Fibroblast of skin of back (primary cell): ENCODE measurements around the gene OSBPL10.

Experiments
- DNase-seq: peaks from one replicate; pipeline ENCODE4 v3.0.0-alpha.2; 2013

The OSBPL10 gene

DNA sequence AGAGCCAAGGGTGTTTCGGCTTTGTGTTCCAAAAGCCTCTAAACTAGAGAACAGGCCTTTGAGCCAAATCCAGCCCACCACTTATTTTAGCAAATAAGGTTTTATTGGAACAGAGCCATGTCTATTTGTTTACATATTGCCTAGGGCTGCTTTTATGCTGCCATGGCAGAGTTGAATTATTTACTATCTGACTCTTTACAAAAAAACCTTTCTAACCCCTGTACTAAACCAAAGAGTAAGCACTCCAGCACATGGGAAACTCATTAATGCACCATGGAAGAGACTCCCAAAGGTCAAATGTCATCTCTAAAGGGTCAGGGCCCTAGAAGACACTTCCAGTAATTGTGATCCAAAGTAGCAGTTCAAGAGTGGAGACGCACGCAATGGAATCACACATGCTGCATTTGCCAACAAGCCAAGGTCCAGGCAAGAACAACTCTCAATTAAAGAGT is 22.3 kb downstream of the OSBPL10 start:
- no peak for DNase-seq

DNA sequence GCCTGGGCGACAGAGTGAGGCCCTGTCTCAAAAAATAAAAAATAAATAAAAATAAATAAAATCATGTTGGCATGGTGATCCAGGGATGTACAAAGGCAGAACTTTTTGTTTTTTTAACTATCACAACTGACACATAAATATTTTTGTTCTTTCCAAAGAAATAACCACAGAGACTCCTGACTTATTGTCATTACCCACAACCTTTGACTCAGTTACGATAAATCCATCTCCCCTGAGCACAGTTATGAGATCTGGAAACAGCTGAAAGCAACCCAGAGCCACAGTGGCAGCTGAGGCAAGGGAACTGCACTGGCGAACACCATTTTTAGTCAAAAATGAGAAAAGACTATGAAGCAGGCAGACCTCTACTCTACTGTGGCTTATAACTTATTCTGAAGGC is 24.0 kb downstream of the OSBPL10 start:
- no peak for DNase-seq

DNA sequence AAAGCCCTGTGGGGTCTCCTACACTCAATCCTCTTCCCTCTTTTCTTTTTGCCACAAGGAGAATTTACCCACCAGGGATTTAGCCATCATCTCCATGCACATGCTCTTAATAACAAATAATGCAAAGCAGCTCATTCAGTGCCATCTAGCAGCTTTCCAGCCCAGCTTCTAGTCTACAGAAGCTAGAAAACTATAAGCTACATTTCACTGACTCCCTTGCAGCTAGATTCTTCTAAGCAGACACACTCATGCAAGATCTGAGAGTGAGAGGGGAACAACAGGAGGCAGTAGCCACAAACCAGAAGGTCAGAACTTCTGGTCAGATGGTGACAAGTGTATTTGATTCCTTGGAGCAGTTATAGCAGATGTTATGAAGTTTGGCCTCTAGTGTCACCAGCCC is 25.5 kb downstream of the OSBPL10 start:
- DNase-seq: no peak

DNA sequence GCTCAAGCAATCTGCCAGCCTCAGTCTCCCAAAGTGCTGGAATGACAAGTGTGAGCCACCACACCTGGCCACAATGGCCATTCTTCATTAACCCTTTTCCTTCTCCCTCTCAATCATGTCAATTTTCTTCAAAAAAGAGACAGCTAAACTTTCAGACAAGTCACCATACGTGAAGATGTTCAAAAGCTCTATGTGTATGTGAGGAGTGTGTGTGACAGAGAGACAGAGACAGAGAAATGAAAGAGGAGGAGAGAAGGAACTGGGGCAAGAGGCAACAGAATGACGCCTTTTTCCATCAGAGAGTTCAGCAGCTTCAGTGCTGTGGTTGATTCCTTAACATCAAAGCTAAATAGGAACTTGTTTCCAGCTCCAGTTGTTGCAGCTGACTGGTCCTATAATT is 27.4 kb downstream of the OSBPL10 start:
- DNase-seq: no peak

DNA sequence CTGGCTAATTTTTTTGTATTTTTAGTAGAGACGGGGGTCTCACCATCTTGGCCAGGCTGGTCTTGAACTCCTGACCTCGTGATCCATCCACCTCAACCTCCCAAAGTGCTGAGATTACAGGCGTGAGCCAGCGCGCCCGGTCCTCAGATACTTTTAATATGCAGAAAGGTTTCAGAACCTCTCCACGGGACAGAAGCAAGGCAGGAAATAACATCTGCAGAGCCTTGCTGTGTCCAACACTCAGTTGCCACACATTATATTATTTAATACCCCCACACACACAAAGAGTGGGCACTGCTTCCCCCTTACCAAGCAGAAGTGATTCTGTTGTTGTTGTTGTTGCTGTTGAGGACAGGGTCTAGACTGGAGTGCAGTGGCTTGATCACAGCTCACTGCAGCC is 28.0 kb downstream of the OSBPL10 start:
- DNase-seq: no peak

DNA sequence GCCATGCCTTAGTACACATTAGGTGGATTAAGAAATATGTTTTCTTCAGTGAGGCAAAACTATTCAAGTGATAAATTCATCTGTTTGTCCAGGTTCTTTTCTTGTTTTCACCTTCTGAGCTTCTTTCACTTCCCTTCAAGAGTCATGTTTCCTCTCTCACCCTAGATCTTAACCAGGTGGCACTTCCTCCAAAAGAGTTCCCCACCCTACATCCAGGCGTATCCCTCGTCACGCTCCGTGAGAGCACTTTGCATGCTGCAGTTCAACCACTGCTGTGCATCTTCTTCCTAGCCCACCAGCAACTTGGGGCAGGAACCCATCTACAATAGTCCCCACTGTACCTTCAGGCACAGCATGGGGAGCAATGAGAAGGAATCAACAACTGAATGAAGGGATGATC is 28.9 kb downstream of the OSBPL10 start:
- no peak for DNase-seq

DNA sequence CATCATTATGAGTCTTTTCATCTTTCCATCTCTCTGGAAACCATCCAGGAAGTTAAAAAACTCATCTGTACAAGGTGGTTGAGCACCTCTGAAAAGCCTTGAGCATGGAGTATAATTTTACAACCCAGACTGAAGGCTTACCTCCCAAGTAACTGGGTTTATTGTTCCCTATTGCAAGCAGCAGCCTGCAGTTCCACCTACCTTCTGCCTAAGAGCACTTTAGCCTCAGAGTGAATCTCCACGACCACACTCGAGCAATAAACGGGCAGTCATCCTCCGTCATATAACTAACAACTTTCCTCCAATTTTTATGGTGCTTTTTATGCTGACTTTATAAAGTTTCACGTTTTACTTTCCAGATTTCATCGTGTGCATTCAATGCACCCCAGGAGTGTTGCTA is 32.8 kb downstream of the OSBPL10 start:
- DNase-seq: no peak

DNA sequence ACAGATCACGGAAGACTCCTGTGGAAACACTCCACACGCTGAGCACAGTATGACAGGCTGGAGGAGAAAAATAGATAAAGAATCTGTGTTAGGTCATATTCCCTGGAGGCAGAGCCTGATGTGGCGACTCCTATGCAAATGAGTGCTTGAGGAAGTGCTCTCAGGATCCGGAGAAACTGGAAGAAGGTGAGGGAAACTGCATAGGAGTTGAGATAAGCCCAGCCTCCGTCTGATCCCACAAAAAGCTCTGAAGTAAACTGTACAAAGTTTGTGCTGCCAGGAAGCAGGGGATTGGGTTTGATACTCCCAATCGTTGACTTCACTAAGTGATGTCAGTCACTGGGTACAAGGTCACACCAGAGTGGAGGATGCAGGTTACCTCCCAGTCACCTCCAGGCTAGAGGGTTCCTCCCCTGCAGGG is 33.4 kb downstream of the OSBPL10 start:
- DNase-seq: no peak

DNA sequence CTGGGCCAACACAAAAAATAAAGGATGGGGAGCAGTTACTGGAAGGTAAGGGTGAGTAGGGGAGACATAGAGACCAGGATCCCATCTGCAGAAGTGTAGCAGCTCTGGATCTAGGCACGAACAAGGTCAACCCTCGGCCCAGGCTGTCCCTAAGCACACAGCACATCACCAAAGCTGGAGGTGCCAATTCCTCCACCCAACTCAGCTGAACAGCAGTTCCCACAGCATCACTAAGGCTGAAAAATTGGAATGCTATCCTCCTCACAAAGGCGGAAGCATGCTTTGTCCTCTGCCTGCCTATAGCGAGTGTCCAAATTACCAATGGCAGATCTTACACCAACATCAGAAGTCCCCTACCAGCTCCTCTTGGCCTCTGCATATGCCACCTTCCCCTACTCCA is 33.9 kb downstream of the OSBPL10 start:
- DNase-seq: no peak

DNA sequence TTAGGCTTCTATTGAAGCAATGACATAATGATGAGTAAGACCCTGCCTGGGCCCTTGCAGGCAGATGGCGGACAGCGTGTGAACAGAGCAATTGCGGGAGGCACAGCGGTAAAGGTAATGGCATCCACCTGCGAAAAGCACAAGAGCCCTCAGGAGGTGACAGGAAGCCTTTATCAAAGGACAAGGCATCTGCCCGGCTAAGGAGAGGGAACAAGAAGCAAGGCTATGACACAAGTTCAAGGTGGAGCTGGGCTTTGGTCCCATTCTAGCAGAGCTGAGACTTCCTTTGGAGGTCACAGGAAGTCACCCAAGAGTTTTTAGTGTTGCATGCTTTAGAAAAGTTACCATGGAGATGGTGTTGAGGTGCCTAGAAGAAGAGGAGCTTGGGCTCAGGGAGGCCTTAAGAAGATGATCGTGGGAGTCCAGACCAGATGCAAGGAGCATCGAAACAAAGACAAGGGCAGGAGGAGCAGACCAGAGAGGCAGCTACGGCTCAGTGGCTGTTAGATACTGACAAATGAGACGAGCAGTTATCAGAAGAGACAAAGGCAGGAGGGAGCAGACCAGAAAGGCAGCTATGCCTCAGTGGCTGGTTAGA is 34.5 kb downstream of the OSBPL10 start:
- DNase-seq: no peak

DNA sequence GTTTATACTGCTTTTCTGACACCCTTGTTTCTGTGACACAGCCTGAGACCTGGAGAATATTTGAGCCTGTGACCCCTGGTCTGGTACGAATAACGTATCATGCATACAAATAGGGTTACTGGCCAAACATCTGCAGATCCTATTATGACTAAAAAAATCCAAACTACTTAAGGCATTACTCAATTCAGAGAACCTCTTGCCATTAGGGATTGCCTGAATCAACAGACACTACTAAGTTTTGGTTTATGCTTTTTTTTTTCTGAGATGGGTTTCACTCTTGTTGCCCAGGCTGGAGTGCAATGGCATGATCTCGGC is 35.4 kb downstream of the OSBPL10 start:
- DNase-seq: no peak

DNA sequence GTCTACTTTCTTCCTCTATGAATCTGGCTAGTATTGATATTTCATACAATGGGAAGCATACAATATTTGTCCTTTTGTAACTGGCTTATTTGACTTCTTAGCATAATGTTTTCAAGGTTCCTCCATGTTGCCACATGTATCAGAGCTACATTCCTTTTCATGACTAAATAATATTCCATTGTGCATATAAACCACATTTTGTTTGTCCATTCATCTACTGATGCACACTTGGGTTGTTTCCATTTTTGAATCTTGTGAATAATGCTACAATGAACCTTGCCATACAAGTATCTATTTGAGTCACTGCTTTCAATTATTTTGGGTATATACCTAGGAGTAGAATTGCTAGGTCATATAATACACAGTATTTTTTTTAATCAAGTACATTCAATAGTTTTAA is 38.0 kb downstream of the OSBPL10 start:
- DNase-seq: no peak

DNA sequence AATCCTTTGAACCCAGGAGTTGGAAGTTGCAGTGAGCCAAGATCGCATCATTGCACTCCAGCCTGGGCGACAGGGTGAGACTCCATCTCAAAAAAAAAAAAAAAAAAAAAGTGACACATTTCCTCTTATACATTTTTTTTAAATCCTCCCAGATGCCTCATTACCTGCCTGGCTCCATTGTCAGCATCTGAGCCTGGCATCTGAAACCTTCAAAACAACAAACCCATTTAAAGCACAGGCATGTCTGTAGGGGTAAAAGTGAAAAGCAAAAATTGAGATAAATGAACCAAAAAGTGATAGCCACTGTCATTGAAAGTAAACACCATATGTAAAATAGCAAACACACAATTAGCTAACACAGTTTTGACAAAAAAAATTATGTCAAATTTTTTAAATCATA is 38.6 kb downstream of the OSBPL10 start:
- DNase-seq: no peak

DNA sequence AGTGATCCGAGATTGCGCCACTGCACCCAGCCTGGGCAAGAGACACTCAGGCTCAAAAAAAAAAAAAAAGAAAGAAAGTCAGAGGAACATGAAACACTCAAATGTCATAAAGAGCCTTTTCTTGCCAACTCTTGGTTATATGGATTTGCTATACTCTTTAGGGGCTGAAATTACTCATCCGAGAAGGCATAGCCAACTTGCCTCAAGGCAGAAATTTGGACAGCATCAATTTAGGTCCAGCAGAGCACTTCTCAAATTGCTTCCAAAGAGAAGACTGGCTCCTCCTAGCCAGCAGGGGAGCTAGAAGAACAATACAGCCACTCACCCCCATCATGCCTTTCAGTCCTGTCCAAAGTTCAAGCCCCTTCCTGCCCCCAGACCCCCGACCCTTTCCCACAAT is 43.8 kb downstream of the OSBPL10 start:
- DNase-seq: no peak

DNA sequence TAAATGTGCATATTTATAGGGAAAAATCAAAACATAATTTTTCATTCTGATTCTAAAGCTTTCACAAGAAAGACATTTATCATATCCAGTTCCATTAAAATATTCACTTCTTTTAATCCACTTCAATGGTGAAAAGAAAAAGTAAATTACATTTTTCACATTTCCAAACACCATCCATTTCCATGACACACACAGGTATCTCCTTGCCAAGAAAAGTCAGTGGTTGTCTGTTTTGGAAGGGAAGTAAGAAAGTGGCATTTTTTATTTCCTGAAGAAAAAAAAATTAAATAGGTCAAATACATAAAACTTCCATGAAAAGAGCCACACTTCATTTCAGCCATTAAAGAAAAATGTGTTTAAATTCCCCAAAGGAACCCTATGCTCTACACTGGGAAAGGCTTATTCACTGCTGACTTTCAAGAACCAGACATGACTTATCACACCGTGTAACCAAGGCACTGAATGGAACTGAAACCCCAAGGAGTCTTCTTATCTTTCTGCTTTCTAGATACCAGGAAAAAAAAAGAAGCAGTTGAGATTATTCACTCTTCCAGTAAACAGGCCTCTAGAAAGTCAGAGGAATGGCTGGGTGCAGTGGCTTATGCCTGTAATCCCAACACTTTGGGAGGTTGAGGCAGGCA is 44.5 kb downstream of the OSBPL10 start:
- peak; percentile 27 for DNase-seq

DNA sequence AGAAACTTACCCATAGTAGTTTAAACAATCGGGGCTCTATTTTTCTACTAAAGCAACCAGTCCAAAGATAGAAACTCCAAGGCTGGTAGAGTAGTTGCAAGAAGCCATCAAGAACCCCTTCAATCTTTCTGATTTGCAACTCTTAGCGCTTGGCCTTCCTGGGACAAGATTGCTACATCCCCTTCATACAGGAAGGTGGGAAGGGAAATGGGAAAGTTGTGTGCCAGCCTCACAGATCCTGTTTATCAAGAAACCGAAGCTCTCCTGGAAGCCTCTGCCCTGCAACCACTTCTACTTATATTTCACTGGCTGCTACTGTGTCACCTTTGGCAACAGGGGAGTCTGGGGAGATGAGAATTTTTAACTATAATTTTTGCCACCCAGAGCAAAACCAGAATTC is 46.2 kb downstream of the OSBPL10 start:
- DNase-seq: no peak

DNA sequence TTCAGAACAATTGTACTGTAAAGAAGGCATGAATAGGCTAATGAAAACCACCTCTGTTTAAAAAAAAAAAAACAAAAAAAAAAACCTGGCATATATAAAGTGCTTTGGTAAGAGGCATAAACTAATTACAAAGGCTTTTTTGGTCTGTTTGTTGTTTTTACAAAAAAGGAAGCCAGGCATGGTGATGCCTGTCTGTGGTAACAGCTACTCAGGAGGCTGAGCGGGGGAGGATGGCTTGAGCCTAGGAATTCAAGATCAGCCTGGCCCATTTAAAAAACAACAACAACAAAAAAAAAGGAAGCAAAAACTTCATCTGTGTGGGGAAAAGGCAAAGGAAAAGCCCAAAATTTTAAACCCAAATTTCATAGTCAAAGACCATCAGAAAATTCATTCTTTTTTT is 47.0 kb downstream of the OSBPL10 start:
- DNase-seq: no peak

DNA sequence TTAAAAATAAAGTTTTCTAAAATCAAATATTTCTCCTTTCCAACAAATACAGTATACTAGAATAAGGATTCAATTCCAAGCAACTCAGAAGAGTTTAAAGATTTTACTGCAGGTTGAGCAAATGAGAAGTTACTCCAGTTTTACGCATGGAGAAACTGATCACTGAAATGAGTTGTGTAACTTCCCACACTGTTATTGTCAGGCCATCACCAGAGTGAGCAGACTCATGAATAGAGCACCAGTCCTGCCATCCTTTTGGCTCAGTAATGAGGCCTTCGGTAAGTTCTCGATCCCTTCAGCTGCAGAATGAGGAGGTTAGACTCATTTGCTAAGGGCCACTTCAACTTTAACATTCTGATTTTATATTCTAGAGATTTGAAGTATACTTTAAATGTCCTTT is 48.1 kb downstream of the OSBPL10 start:
- no peak for DNase-seq

DNA sequence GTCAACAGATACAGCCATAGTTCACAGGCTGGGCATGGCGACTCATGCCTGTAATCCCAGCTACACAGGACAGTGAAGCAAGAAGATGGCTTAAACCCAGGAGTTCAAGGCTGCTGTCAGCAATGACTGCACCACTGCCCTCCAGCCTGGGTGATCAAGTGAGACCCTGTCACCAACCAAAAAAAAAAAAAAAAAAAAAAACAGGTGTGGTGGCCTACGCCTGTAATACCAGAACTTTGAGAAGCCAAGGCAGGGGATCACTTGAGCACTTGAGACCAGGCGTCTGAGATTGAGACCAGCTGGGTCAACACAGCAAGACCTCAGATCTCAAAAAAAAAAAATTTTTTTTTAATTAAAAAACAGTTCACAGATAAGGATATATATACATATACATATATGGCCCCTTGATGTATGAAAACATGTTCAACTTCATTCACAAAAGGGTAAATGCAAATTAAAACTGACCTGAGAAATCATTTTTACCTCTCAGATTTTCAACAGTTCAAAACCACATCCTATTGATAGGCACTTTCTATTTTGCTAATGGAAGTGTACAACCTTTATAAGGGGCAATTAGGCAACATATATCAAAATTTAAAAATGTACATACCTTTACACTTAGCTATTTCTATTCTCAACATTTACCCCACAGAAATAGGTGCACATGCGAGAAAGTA is 51.1 kb downstream of the OSBPL10 start:
- DNase-seq: no peak

DNA sequence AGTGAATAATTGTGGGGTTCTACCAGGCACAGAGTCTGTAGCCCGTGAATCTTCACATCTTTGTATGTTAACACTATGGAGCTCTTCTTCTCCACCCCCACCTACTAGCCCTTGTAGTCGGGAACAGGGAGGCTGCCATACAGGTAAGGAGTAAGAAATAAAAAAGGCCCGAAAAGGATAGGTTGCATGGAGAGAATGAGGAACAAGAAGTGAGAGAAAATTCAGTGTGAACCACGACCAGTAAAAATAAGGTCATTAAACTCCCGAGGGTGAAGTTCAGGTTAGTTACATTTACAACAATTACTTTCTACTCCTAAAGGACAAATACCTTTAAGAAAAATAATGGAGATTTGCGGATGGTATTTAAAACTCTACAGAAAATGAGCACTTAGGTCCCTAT is 53.3 kb downstream of the OSBPL10 start:
- DNase-seq: no peak

DNA sequence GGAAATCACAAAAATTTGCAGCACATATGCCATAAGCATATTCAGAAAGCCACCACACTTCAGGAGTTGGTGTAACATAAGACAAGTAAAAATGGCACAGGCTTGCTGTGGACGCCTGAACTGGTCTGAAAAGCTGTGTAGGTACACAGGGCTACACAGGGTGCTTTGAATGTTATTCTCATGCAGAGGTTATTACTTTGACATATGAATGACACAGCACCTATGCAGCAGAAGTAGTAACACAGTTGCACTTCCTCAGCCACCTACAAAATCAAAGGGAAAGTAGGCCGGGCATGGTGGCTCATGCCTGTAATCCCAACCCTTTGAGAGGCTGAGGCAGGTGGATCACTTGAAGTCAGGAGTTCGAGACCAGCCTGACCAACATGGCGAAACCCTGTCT is 54.5 kb downstream of the OSBPL10 start:
- no peak for DNase-seq

DNA sequence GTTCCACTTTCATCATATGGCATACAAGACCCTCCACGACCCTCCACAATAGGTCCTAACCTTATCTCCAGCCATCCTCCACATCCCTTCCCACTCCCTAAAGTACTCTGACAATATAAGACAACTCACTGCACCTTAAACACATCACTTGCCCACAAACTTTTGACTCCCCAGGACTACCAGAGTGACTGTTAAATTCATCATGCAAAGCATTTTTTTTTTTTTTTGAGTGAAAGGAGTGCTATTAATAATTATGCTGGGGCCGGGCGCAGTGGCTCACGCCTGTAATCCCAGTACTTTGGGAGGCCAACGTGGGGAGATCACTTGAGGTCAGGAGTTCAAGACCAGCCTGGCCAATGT is 55.8 kb downstream of the OSBPL10 start:
- no peak for DNase-seq

DNA sequence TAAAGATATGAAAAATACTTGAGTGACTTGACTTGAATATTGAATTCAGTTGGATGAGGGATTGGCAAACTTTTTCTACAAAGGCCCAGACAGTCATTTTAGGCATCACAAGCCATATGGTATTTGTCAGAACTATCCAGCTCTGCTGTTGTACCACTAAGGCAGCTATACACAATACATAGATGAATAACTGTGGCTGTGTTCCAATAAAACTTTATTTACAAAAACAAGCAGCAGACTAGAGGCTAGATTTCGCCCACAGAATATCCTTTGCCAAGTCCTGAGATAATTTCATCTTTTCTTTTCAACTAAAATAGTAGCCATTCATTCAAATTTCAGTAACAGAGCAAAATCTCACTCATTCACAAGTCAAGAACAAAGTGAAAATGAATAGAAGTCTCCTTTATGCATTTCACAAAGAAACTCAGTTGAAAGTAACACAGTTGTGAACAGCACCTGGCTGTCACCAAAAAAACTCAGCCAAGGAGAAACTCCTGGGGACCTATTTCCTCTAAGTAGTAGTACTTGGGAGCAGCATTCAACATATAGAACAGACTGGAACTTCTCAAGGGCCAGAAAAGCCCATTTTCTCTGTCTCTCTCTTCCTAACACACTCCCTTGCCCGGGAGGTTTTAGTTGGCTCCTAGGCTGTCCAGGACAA is 56.3 kb downstream of the OSBPL10 start:
- DNase-seq: no peak

DNA sequence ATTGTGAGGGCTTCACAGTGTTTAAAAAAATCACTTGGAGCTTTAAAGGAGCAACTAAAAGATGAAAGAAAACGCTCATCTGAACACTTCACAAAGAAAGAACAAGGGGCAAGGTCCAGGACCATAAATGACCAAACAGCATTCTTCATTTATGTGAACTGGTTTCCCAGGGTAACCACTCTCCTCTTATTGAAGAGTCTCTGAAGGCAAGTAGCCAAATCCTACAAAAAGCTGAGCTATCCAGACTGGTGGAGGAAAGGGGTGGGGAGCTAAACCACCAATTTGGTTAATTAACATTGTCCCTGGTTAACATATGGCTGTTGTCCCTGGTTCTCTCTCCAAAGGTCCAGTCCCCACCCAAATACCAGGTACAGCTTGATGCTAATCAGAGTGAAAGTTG is 58.1 kb downstream of the OSBPL10 start:
- no peak for DNase-seq
